ENCODE data around the gene ZNF655.

DNA sequence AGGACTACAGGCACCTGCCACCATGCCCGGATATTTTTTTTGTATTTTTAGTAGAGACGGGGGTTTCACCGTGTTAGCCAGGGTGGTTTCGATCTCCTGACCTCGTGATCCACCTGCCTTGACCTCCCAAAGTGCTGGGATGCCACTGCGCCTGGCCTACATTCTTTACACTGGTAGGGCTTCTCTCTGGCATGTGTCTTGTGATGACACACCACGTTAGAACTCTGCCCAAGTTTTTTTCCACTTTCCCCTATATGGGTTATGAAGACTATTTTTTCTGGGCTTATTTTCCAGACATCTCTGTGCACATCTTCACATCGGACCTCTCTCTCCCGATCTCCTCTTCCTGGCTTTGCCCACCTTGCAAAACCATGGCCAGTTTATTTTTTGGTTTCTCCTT lies 17.2 kb upstream of the ZNF655 start:
- TF ChIP-seq, protein P1, sequence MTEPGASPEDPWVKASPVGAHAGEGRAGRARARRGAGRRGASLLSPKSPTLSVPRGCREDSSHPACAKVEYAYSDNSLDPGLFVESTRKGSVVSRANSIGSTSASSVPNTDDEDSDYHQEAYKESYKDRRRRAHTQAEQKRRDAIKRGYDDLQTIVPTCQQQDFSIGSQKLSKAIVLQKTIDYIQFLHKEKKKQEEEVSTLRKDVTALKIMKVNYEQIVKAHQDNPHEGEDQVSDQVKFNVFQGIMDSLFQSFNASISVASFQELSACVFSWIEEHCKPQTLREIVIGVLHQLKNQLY (CRISPR knock-in tag; IDR thresholded peaks at IDR 0.05) = no peak
- TF ChIP-seq NFYB (CRISPR knock-in tag; conservative IDR thresholded peaks at IDR 0.05; ENCODE audit: low read depth) = no peak
- TF ChIP-seq, protein P2, sequence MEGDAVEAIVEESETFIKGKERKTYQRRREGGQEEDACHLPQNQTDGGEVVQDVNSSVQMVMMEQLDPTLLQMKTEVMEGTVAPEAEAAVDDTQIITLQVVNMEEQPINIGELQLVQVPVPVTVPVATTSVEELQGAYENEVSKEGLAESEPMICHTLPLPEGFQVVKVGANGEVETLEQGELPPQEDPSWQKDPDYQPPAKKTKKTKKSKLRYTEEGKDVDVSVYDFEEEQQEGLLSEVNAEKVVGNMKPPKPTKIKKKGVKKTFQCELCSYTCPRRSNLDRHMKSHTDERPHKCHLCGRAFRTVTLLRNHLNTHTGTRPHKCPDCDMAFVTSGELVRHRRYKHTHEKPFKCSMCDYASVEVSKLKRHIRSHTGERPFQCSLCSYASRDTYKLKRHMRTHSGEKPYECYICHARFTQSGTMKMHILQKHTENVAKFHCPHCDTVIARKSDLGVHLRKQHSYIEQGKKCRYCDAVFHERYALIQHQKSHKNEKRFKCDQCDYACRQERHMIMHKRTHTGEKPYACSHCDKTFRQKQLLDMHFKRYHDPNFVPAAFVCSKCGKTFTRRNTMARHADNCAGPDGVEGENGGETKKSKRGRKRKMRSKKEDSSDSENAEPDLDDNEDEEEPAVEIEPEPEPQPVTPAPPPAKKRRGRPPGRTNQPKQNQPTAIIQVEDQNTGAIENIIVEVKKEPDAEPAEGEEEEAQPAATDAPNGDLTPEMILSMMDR (IDR thresholded peaks at IDR 0.05) = no peak
- no peak for TF ChIP-seq NR3C1 (CRISPR knock-in tag; conservative IDR thresholded peaks at IDR 0.05; ENCODE audit: low read depth)

All from WTC11 (cell line).